SK-N-SH (cell line): ENCODE results near the gene SLC5A2. TPM values are rescaled to one million over a fixed set of nuclear protein-coding genes. Genes with fewer than 3 reads are reported as not detected.

Experiments used
- CTCF ChIA-PET: fragments of 300-600, 350-600 bp; formaldehyde crosslinking; extraction: SDS; loops from one replicate; lab custom pipeline; 2021; lab: Yijun Ruan, JAX
- POLR2A ChIA-PET: fragments of 350-600 bp; sonication (Branson Sonifier 250); formaldehyde crosslinking; extraction: SDS; loops from one replicate; lab custom pipeline; 2020; ENCODE audit warnings: antibody characterized with exemption, inconsistent platforms; lab: Yijun Ruan, JAX
- DNase-seq: peaks from one replicate; pipeline ENCODE4 v3.0.0; 2012
- H2AFZ ChIP-seq: fragments of 200-600 bp; sonication (generic); 2 replicates; pipeline ENCODE4 v1.8.1; 2016; ENCODE audit warnings: antibody characterized with exemption, mild to moderate bottlenecking, low read depth
- H3F3A ChIP-seq: fragments of 200-600 bp; sonication (generic); replicated peaks from 2 replicates; pipeline ENCODE3; 2016; ENCODE audit warnings: antibody characterized with exemption, mild to moderate bottlenecking; ENCODE audit not compliant: insufficient read depth
- H3K27ac ChIP-seq, 2 experiments: fragments of 200-500 bp in 1 of 2; fragments of 200-600 bp in 1 of 2; sonication (Bioruptor generic) in 1 of 2; sonication (generic), shearing (Covaris generic) in 1 of 2; 2 replicates each; pipeline versions ENCODE4 v1.5.1 to v1.6.1; 2014 to 2016; ENCODE audit warnings: low read depth in 2 of 2, inconsistent platforms in 1 of 2, low read length in 1 of 2, mild to moderate bottlenecking in 1 of 2, mixed read lengths in 1 of 2
- H3K27me3 ChIP-seq: fragments of 200-600 bp; sonication (generic), shearing (Covaris generic); 2 replicates; pipeline ENCODE4 v1.6.1; 2016; ENCODE audit warnings: mixed run types; ENCODE audit not compliant: insufficient read depth
- H3K36me3 ChIP-seq, 2 experiments: fragments of 200-500 bp in 1 of 2; fragments of 200-600 bp in 1 of 2; sonication (Bioruptor generic) in 1 of 2; sonication (generic) in 1 of 2; replicated peaks in 1 of 2; 2 replicates each; pipeline versions ENCODE3 to v1.5.1; 2014 to 2016; ENCODE audit warnings: low read length in 1 of 2, mild to moderate bottlenecking in 1 of 2; ENCODE audit not compliant: insufficient read depth in 2 of 2, control insufficient read depth in 1 of 2
- H3K4me1 ChIP-seq, 2 experiments: fragments of 200-500 bp in 1 of 2; fragments of 200-600 bp in 1 of 2; sonication (Bioruptor generic) in 1 of 2; sonication (generic), shearing (Covaris generic) in 1 of 2; 2 replicates each; pipeline versions ENCODE4 v1.5.1 to v1.6.1; 2014 to 2016; ENCODE audit warnings: low read depth in 1 of 2, low read length in 1 of 2, mixed run types in 1 of 2; ENCODE audit not compliant: insufficient read depth in 2 of 2, control insufficient read depth in 1 of 2
- H3K4me2 ChIP-seq: fragments of 200-600 bp; sonication (generic), shearing (Covaris generic); 2 replicates; pipeline ENCODE4 v1.6.1; 2017; ENCODE audit warnings: mixed run types
- H3K4me3 ChIP-seq, 2 experiments: fragments of 200-500 bp in 1 of 2; fragments of 200-600 bp in 1 of 2; sonication (Bioruptor generic) in 1 of 2; sonication (generic), shearing (Covaris generic) in 1 of 2; 2 replicates each; pipeline versions ENCODE4 v1.5.1 to v1.8.1; 2014 to 2016; ENCODE audit warnings: low read depth in 2 of 2, inconsistent platforms in 1 of 2, low read length in 1 of 2, mild to moderate bottlenecking in 1 of 2, mixed read lengths in 1 of 2, moderate library complexity in 1 of 2
- H3K79me2 ChIP-seq: fragments of 200-600 bp; sonication (generic); 2 replicates; pipeline ENCODE4 v1.8.1; 2017; ENCODE audit warnings: mild to moderate bottlenecking; ENCODE audit not compliant: insufficient read depth
- H3K9ac ChIP-seq: fragments of 200-600 bp; sonication (generic); 2 replicates; pipeline ENCODE4 v1.6.1; 2017; ENCODE audit warnings: mixed run types
- H3K9me2 ChIP-seq: fragments of 200-600 bp; sonication (generic); 2 replicates; pipeline ENCODE4 v1.6.1; 2017; ENCODE audit warnings: mixed run types
- H3K9me3 ChIP-seq: fragments of 200-600 bp; sonication (generic); 2 replicates; pipeline ENCODE4 v1.6.1; 2017; ENCODE audit warnings: mixed run types, mild to moderate bottlenecking, moderate library complexity
- H4K20me1 ChIP-seq: fragments of 200-600 bp; sonication (generic); 2 replicates; pipeline ENCODE4 v1.6.1; 2017; ENCODE audit warnings: mild to moderate bottlenecking, mixed run types; ENCODE audit not compliant: insufficient read depth
- ELF1 ChIP-seq: IDR thresholded peaks from 2 replicates; pipeline ENCODE4 v1.4.0; 2012
- FOXM1 ChIP-seq: IDR thresholded peaks from 2 replicates; pipeline ENCODE4 v1.4.0; 2012; ENCODE audit warnings: low read depth, mild to moderate bottlenecking
- GATA2 ChIP-seq: sonication (generic); formaldehyde crosslinking; IDR thresholded peaks from 2 replicates; pipeline ENCODE4 v1.5.0; 2020; ENCODE audit warnings: mild to moderate bottlenecking, missing genetic modification reagents
- JUND ChIP-seq: IDR thresholded peaks from 2 replicates; pipeline ENCODE4 v1.4.0; 2012
- RFX5 ChIP-seq: IDR thresholded peaks from 2 replicates; pipeline ENCODE4 v1.6.1; 2012; ENCODE audit warnings: mild to moderate bottlenecking, improper control_type of control experiment, low read length
- RXRA ChIP-seq: IDR thresholded peaks from 2 replicates; pipeline ENCODE4 v1.4.0; 2012; ENCODE audit warnings: low read depth, mild to moderate bottlenecking, borderline replicate concordance
- SIN3A ChIP-seq: IDR thresholded peaks from 2 replicates; pipeline ENCODE4 v1.6.1; 2012; ENCODE audit warnings: low read depth, mild to moderate bottlenecking, low read length, moderate library complexity, borderline replicate concordance
- WGBS: methylation state at CpG from one replicate; pipeline ENCODE4 v1.1.6; 2017; ENCODE audit warnings: low lambda C conversion rate; 5-methylcytosine and 5-hydroxymethylcytosine counted together
- polyA plus RNA-seq, 3 experiments: library from polyadenylated mRNA; depleted of rRNA; stranded (reverse); fragments of >200 nt; gene quantifications; 2 replicates each; pipeline ENCODE4 v1.2.3, GENCODE V29; 2012
- TF ChIP-seq, protein P1 (sequence below): fragments of 150-350 bp; IDR thresholded peaks from 2 replicates; pipeline ENCODE4 v1.6.1; 2017; ENCODE audit warnings: antibody characterized with exemption, low read length, low read depth, borderline replicate concordance
- TF ChIP-seq, protein P2 (sequence below): fragments of 200-600 bp; sonication (generic); IDR thresholded peaks from 2 replicates; pipeline ENCODE4 v1.6.1; 2017; ENCODE audit warnings: antibody characterized with exemption, mild to moderate bottlenecking, moderate library complexity
- TF ChIP-seq, protein P3 (sequence below): IDR thresholded peaks from 2 replicates; pipeline ENCODE4 v1.4.0; 2012; ENCODE audit warnings: low read depth, borderline replicate concordance

Gene SLC5A2
- polyA plus RNA-seq, 1 of the 3 experiments (the other 2 are of a cell fraction), result 0.31 TPM

DNA sequence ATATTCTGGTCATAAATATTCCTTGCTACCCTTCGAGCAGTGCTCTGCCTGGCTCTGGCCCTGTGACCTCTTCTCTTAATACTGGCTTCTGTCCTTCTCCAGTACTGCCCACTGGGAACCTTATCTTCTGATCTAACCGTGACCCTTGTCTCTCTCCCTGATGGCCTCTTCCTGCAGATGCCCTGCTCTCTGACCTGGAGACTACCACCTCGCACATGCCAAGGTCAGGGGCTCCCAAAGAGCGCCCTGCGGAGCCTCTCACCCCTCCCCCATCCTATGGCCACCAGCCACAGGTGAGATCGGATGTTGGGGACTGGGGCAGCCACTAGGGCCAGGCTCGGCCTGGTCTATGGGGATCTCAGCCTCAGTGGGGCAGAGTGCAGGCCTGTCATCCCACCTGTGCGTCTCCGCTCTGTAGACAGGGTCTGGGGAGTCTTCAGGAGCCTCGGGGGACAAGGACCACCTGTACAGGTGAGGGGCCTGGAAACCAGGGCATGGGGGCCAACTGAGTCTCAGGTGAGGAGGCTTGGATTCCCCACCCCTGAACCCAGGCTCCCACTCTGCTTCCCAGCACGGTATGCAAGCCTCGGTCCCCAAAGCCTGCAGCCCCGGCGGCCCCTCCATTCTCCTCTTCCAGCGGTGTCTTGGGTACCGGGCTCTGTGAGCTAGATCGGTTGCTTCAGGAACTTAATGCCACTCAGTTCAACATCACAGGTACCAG is 9.5 kb upstream of the SLC5A2 start:
- Histone ChIP-seq H3K4me2 (0 out of 2 replicates have a peak overlapping the region, but pooled peaks have one; percentile 6), H3K36me3 (peaks cover 27 to 30% of the 10 kb centered on the region in 2 experiments), H3K9me2 (no peaks in the 10 kb centered on the region), H4K20me1 (peaks cover 24% of the 10 kb centered on the region), H3K27me3 (no peaks in the 10 kb centered on the region), H3K79me2 (peaks cover 45% of the 10 kb centered on the region), H3K9me3 (no peaks in the 10 kb centered on the region), H3K9ac (no peak overlapping the region), H3K4me3 (peak overlapping the region in 1 of 2 experiments; percentile 54; a peak in 2 of 4 replicates), H3F3A (peaks cover 30% of the 10 kb centered on the region), H3K27ac (peak overlapping the region; percentile 4 to 62; a peak in 2 of 4 replicates), H2AFZ (no peak overlapping the region), H3K4me1 (peaks cover 0 to 12% of the 10 kb centered on the region in 2 experiments; a peak in 1 of 4 replicates)
- POLR2A ChIA-PET, result interaction anchor here (0.6 to 1.1 kb wide), 4 partner anchors 14 to 293 kb away, joined by 3 to 6 read pairs (median 4); partner anchors contain the start of genes ARMC5 and RUSF1
- no peak for TF ChIP-seq RFX5
- TF ChIP-seq SIN3A, result no peak
- TF ChIP-seq, protein P1, sequence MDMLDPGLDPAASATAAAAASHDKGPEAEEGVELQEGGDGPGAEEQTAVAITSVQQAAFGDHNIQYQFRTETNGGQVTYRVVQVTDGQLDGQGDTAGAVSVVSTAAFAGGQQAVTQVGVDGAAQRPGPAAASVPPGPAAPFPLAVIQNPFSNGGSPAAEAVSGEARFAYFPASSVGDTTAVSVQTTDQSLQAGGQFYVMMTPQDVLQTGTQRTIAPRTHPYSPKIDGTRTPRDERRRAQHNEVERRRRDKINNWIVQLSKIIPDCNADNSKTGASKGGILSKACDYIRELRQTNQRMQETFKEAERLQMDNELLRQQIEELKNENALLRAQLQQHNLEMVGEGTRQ, result no peak
- TF ChIP-seq JUND, result no peak
- TF ChIP-seq FOXM1, result no peak
- peak; percentile 58; the same call in 1 of the 2 replicates for TF ChIP-seq GATA2 (CRISPR knock-in tag)
- TF ChIP-seq, protein P2, sequence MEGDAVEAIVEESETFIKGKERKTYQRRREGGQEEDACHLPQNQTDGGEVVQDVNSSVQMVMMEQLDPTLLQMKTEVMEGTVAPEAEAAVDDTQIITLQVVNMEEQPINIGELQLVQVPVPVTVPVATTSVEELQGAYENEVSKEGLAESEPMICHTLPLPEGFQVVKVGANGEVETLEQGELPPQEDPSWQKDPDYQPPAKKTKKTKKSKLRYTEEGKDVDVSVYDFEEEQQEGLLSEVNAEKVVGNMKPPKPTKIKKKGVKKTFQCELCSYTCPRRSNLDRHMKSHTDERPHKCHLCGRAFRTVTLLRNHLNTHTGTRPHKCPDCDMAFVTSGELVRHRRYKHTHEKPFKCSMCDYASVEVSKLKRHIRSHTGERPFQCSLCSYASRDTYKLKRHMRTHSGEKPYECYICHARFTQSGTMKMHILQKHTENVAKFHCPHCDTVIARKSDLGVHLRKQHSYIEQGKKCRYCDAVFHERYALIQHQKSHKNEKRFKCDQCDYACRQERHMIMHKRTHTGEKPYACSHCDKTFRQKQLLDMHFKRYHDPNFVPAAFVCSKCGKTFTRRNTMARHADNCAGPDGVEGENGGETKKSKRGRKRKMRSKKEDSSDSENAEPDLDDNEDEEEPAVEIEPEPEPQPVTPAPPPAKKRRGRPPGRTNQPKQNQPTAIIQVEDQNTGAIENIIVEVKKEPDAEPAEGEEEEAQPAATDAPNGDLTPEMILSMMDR, result no peak
- DNase-seq, result peak; percentile 53
- WGBS, result 87% methylated on average over 17 of the region's 17 CpGs
- CTCF ChIA-PET, result interaction anchor here (0.6 to 5.7 kb wide), 11 partner anchors 9 to 315 kb away, joined by 3 to 68 read pairs (median 5); partner anchors contain the start of genes ARMC5, SLC5A2 and ZNF843

DNA sequence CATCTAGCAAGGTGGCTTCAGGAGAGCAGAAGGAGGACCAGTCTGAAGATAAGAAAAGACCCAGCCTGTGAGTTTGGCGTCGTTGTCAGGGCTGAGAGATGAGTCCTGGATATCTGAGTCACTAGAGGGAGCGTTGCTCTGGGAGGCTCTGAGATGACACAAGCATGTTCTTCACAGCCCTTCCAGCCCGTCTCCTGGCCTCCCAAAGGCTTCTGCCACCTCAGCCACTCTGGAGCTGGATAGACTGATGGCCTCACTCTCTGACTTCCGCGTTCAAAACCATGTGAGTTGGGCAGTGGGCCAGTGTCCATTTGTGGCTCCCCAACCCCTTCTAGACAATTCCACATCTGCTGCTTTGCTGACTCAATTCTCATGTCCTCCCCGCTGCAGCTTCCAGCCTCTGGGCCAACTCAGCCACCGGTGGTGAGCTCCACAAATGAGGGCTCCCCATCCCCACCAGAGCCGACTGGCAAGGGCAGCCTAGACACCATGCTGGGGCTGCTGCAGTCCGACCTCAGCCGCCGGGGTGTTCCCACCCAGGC is 8.7 kb upstream of the SLC5A2 start:
- Histone ChIP-seq H3K4me2 (no peak overlapping the region), H4K20me1 (peaks cover 29% of the 10 kb centered on the region), H3K4me3 (no peak overlapping the region), H3F3A (peaks cover 30% of the 10 kb centered on the region), H3K36me3 (peaks cover 27 to 35% of the 10 kb centered on the region in 2 experiments), H3K9me2 (no peaks in the 10 kb centered on the region), H3K4me1 (peaks cover 0 to 12% of the 10 kb centered on the region in 2 experiments; a peak in 1 of 4 replicates), H3K27me3 (no peaks in the 10 kb centered on the region), H3K9me3 (no peaks in the 10 kb centered on the region), H3K9ac (no peak overlapping the region), H2AFZ (no peak overlapping the region), H3K27ac (no peak overlapping the region), H3K79me2 (peaks cover 45% of the 10 kb centered on the region)
- CTCF ChIA-PET, result interaction anchor here (1.1 to 2.5 kb wide), 2 partner anchors 14 to 16 kb away, joined by 4 to 14 read pairs; no protein-coding TSS in a partner anchor
- 94% methylated on average over 11 of the region's 12 CpGs for WGBS
- no peak for DNase-seq
- TF ChIP-seq, protein P3, sequence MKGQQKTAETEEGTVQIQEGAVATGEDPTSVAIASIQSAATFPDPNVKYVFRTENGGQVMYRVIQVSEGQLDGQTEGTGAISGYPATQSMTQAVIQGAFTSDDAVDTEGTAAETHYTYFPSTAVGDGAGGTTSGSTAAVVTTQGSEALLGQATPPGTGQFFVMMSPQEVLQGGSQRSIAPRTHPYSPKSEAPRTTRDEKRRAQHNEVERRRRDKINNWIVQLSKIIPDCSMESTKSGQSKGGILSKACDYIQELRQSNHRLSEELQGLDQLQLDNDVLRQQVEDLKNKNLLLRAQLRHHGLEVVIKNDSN, result no peak
- no peak for TF ChIP-seq ELF1
- no peak for TF ChIP-seq RXRA
- POLR2A ChIA-PET, result no interaction called here
